A673 (cell line): ENCODE measurements around the gene MAPKAP1. TPM values are rescaled to one million over a fixed set of nuclear protein-coding genes. Genes with fewer than 3 reads are reported as not detected.

Experiments
- BruUV-seq: library from RNA; stranded (reverse); fragments of 400-500 nt; replicated peaks from 2 replicates; lab custom pipeline; 2021; lab: Mats Ljungman, UMichigan
- CTCF ChIA-PET: fragments of 300-600 bp; sonication (Branson Sonifier 250); formaldehyde crosslinking; loops from one replicate; lab custom pipeline; 2022; ENCODE audit warnings: antibody characterized with exemption; lab: Charles Lee
- POLR2A ChIA-PET: fragments of 300-600 bp; sonication (Branson Sonifier 250); formaldehyde crosslinking; loops from one replicate; lab custom pipeline; 2022; ENCODE audit warnings: antibody characterized with exemption; ENCODE audit not compliant: low non-redundant PET; lab: Charles Lee
- DNase-seq: peaks from one replicate; pipeline ENCODE4 v3.0.0-alpha.2; 2015; ENCODE audit warnings: low spot score
- H3K27ac ChIP-seq: fragments of 200-600 bp; sonication (generic); 2 replicates; pipeline ENCODE4 v1.5.1; 2016; ENCODE audit warnings: mixed run types, low read depth, mild to moderate bottlenecking, mixed read lengths, antibody characterized with exemption, low read length; ENCODE audit not compliant: poor library complexity, severe bottlenecking
- H3K27me3 ChIP-seq: fragments of 200-600 bp; sonication (generic); replicated peaks from 2 replicates; pipeline ENCODE4 v1.6.1; 2017; ENCODE audit warnings: mixed run types, low read depth, mild to moderate bottlenecking, mixed read lengths, antibody characterized with exemption, low read length; ENCODE audit not compliant: insufficient read depth, poor library complexity
- H3K36me3 ChIP-seq: fragments of 200-600 bp; sonication (generic); 2 replicates; pipeline ENCODE4 v1.6.1; 2016; ENCODE audit warnings: mixed run types, mild to moderate bottlenecking, mixed read lengths, antibody characterized with exemption, low read length; ENCODE audit not compliant: insufficient read depth, poor library complexity, severe bottlenecking
- H3K4me1 ChIP-seq: fragments of 200-600 bp; sonication (generic); 2 replicates; pipeline ENCODE4 v1.6.1; 2017; ENCODE audit warnings: mixed run types, mild to moderate bottlenecking, mixed read lengths, antibody characterized with exemption, low read length; ENCODE audit not compliant: insufficient read depth, poor library complexity, severe bottlenecking
- H3K4me3 ChIP-seq: fragments of 200-600 bp; sonication (generic); 2 replicates; pipeline ENCODE4 v1.5.1; 2016; ENCODE audit warnings: low read depth, mixed run types, mild to moderate bottlenecking, mixed read lengths, low read length; ENCODE audit not compliant: poor library complexity, severe bottlenecking
- H3K9me3 ChIP-seq: fragments of 200-600 bp; sonication (generic); 2 replicates; pipeline ENCODE4 v1.6.1; 2016; ENCODE audit warnings: mixed run types, low read depth, mild to moderate bottlenecking, mixed read lengths, antibody characterized with exemption, low read length; ENCODE audit not compliant: poor library complexity, severe bottlenecking
- EZH2 ChIP-seq: fragments of 200-600 bp; sonication (generic); IDR thresholded peaks from 2 replicates; pipeline ENCODE4 v1.6.1; 2017; ENCODE audit warnings: borderline replicate concordance, low read depth, mild to moderate bottlenecking, mixed read lengths, antibody characterized with exemption, low read length; ENCODE audit not compliant: poor library complexity, severe bottlenecking
- intact Hi-C: fragments of 100-400 bp; cut with micrococcal nuclease; formaldehyde crosslinking; loops from one replicate; pipeline ENCODE4 v1.10.0; 2022; ENCODE audit not compliant: unreplicated experiment
- total RNA-seq: library from RNA; stranded (reverse); gene quantifications from 2 replicates; pipeline ENCODE4 v1.2.3, GENCODE V29; 2021
- TF ChIP-seq, protein P1 (sequence below): fragments of 300-800, 200-600 bp; sonication (generic); conservative IDR thresholded peaks from 2 replicates; pipeline ENCODE4 v1.5.1; 2017; ENCODE audit warnings: low read depth, mild to moderate bottlenecking, antibody characterized with exemption, low read length, moderate library complexity, mixed read lengths

Gene MAPKAP1
- total RNA-seq, 1 experiment from 2014 or later: 98.7 TPM

DNA sequence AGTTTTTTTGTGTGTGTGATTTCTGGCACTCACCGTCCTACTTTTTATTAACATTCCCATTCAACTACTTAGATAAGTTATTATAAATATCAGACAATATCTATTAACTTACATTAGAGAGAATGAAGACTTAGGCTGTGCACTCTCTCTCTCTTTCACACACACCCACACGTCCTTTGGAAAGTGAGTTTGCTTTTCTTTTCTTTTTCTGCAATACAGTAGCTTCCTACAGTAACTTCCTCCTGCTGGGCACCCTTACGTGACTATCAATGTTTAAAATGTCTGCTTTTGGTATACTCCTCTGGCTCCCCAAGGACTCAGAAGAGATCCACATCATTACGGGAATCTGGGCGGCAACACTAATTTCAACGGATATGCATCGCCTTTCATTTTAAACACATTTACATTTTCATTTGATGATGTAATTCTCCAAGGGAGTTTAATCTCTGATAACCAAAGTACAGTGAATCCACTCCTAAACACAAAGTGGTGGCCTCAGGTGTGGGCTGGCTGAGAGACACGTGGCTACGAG lies 179.5 kb downstream of the MAPKAP1 start:
- CTCF ChIA-PET: no interaction called here
- no peaks in the 10 kb centered on the region for H3K27me3 ChIP-seq
- H3K36me3 ChIP-seq: no peaks in the 10 kb centered on the region
- no peaks in the 10 kb centered on the region for H3K9me3 ChIP-seq
- no peak overlapping the region for H3K4me3 ChIP-seq
- no peak for TF ChIP-seq EZH2
- TF ChIP-seq, protein P1, sequence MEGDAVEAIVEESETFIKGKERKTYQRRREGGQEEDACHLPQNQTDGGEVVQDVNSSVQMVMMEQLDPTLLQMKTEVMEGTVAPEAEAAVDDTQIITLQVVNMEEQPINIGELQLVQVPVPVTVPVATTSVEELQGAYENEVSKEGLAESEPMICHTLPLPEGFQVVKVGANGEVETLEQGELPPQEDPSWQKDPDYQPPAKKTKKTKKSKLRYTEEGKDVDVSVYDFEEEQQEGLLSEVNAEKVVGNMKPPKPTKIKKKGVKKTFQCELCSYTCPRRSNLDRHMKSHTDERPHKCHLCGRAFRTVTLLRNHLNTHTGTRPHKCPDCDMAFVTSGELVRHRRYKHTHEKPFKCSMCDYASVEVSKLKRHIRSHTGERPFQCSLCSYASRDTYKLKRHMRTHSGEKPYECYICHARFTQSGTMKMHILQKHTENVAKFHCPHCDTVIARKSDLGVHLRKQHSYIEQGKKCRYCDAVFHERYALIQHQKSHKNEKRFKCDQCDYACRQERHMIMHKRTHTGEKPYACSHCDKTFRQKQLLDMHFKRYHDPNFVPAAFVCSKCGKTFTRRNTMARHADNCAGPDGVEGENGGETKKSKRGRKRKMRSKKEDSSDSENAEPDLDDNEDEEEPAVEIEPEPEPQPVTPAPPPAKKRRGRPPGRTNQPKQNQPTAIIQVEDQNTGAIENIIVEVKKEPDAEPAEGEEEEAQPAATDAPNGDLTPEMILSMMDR: no peak
- peak overlapping the region; percentile 17 for H3K27ac ChIP-seq
- POLR2A ChIA-PET: no interaction called here
- intact Hi-C loops: no loop called here
- peaks cover 41% of the 10 kb centered on the region for H3K4me1 ChIP-seq
- no TSS peak for BruUV-seq
- DNase-seq: peak; percentile 69

- DNase-seq: no peak
- Histone ChIP-seq H3K27ac (no peak overlapping the region), H3K36me3 (no peaks in the 10 kb centered on the region), H3K4me1 (peaks cover 51% of the 10 kb centered on the region), H3K27me3 (no peaks in the 10 kb centered on the region), H3K9me3 (no peaks in the 10 kb centered on the region), H3K4me3 (no peak overlapping the region)
- BruUV-seq: no TSS peak
- intact Hi-C loops: no loop called here
- POLR2A ChIA-PET: no interaction called here
- no peak for TF ChIP-seq EZH2
- TF ChIP-seq, protein P1: no peak
- CTCF ChIA-PET: no interaction called here
Observed at GRCh38 chr9:125525921-125526631, 180.9 kb downstream of the MAPKAP1 start.

DNA sequence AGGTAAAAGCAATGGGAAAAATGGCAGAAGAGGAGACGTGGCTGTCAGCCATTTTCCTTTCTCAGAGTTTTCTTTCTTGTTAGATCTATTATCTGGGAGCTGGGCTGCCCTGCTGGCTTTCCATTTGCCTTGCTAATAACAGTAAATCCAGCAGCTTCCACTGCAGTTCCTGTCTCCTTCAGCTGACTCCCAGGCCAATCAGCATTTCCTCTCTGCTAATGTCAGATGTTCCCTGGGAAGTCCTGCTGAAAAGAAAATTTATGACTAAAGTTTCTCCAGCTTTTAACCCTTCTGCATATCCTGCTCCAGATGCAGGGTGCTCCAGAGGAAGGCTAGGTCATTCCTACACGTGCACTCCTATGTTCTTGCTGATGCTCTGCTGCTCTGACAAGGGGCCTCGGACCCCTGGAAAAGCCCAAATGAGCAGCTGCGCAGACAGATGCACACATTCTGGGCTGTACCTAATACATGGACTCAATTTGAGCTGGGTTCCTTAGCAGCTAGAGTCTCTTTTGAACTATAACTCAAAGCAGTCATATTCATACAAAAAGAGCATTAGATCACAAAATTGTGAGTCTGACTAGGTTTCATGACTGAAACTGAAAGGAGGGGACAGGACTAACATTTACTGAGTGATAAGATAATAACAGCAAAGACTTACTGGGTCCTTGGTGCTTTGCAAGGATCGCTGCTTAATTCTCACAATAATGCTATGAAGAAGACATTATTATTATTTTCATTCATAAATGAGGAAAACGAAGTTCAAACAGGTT lies 182.2 kb downstream of the MAPKAP1 start:
- ChIA-PET CTCF (no interaction called here), POLR2A (no interaction called here)
- peaks cover 49% of the 10 kb centered on the region for H3K4me1 ChIP-seq
- no peaks in the 10 kb centered on the region for H3K27me3 ChIP-seq
- no peaks in the 10 kb centered on the region for H3K36me3 ChIP-seq
- no peak for TF ChIP-seq EZH2
- TF ChIP-seq, protein P1: no peak
- no peak overlapping the region for H3K4me3 ChIP-seq
- intact Hi-C loops: no loop called here
- BruUV-seq: no TSS peak
- H3K27ac ChIP-seq: no peak overlapping the region
- no peaks in the 10 kb centered on the region for H3K9me3 ChIP-seq
- peak; percentile 67 for DNase-seq
